Activated T-helper 1 cell treated with anti-CD3 and anti-CD28 coated beads, Interleukin-12 subunit alpha, Interleukin-12 subunit beta, Interleukin-2, Interleukin-4 antibody, amounts not matched to agents 30 ng/mL and 10 ng/mL and 1 ng/mL, durations not matched to agents 14 hours and 24 hours and 36 hours (primary cell): ENCODE data around the gene JPT1. TPM values are rescaled to one million over a fixed set of nuclear protein-coding genes. Genes with fewer than 3 reads are reported as not detected.

Source experiments
- DNase-seq: peaks from one replicate; pipeline ENCODE4 v3.0.0; 2021; ENCODE audit warnings: low spot score
- H3K27ac Mint-ChIP-seq: one replicate; pipeline ENCODE4 v1.8.0; 2021; ENCODE audit warnings: mild to moderate bottlenecking, mixed read lengths
- H3K27me3 Mint-ChIP-seq: one replicate; pipeline ENCODE4 v1.8.0; 2022; ENCODE audit warnings: mild to moderate bottlenecking, moderate library complexity, mixed read lengths; ENCODE audit not compliant: insufficient read depth
- H3K36me3 Mint-ChIP-seq: one replicate; pipeline ENCODE4 v1.8.0; 2021; ENCODE audit warnings: low read depth, mixed read lengths
- H3K4me1 Mint-ChIP-seq: one replicate; pipeline ENCODE4 v1.8.0; 2021; ENCODE audit warnings: low read depth, mixed read lengths
- H3K4me3 Mint-ChIP-seq: one replicate; pipeline ENCODE4 v1.8.0; 2021; ENCODE audit warnings: mild to moderate bottlenecking, moderate library complexity, mixed read lengths
- H3K9me3 Mint-ChIP-seq: one replicate; pipeline ENCODE4 v1.8.0; 2021; ENCODE audit warnings: mixed read lengths
- intact Hi-C: fragments of 100-400 bp; cut with micrococcal nuclease; formaldehyde crosslinking; loops from one replicate; pipeline ENCODE4 v1.15.1; 2024
- total RNA-seq: library from RNA; stranded (reverse); gene quantifications from 2 replicates; pipeline ENCODE4 v1.2.3, GENCODE V29; 2022

JPT1 gene
- total RNA-seq, 1 donor from 2014 or later = 299 TPM

DNA sequence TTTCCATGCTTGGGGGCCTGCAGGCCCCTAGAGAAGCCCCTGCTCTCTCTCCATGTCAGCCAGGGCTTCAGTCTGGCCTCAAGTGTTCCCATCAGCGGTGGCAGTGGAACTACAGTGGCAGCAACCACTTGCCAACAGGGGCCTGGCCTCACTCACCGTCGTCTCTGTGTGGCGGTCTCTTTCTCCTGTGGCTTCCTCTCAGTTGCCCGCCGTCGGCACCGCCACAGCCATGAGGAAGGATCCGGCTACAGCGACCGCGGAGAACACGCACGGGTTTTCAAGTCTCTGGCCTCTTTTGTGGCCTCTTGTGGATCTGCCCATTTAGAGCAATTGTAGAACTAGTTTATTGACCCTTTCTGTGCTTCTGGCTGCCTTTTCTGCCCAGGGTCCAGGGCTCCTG lies 36.0 kb downstream of the JPT1 start:
- H3K27ac Mint-ChIP-seq = peak overlapping the region; percentile 40
- H3K9me3 Mint-ChIP-seq = no peaks in the 10 kb centered on the region

DNA sequence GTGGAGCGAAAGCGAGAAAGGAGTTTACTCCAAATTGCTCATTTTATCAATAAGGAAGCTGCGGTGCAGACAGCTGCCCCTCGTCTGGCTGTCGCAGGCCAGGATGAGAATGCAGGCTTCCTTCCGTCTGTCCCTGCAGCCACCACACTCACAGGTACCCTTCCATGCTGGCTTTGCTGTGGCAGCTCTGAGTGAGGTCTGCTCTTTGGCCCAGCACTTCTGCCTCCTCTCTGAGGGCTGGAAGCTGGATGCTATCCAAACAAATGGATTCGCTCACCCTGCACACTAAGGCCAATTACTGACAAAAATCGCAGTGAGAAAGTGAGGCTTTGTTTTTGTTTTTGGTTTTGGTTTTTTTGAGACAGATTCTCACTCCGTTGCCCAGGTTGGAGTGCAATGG lies 37.6 kb downstream of the JPT1 start:
- H3K27ac Mint-ChIP-seq = no peak overlapping the region
- no peak overlapping the region for H3K4me3 Mint-ChIP-seq
- H3K36me3 Mint-ChIP-seq = peaks cover 31% of the 10 kb centered on the region
- DNase-seq = no peak
- peaks cover 34% of the 10 kb centered on the region for H3K4me1 Mint-ChIP-seq
- no peaks in the 10 kb centered on the region for H3K9me3 Mint-ChIP-seq
- no peaks in the 10 kb centered on the region for H3K27me3 Mint-ChIP-seq
- intact Hi-C loops = no loop called here

More for the DNA sequence above, 36.0 kb downstream of the JPT1 start:
- Mint-ChIP-seq H3K4me3 (no peak overlapping the region), H3K4me1 (peaks cover 28% of the 10 kb centered on the region), H3K27me3 (no peaks in the 10 kb centered on the region), H3K36me3 (peaks cover 26% of the 10 kb centered on the region)
- no peak for DNase-seq
- intact Hi-C loops = no loop called here

DNA sequence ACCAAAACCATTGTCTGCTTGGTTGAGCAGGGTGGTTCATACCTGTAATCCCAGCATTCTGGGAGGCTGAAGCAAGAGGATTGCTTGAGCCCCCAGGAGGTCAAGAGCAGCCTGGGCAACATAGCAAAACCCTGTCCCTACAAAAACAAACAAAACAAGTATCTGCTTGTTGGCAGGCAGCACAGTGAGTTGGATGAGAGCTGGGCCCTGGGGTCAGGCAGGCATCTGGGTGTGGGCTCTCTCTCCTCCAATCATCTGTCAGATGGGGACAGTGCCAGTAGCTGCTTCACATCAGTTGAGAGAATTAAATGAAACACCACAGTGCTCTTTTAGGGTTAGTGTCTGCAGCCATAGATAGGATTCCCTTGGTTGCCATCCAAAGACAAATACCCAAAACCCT lies 38.8 kb downstream of the JPT1 start:
- intact Hi-C loops = loop anchor here (2.0 kb wide), 1 partner anchor 297 kb away; no protein-coding TSS in a partner anchor
- peaks cover 34% of the 10 kb centered on the region for H3K4me1 Mint-ChIP-seq
- DNase-seq = no peak
- H3K27ac Mint-ChIP-seq = no peak overlapping the region
- peaks cover 27% of the 10 kb centered on the region for H3K36me3 Mint-ChIP-seq
- H3K4me3 Mint-ChIP-seq = no peak overlapping the region
- no peaks in the 10 kb centered on the region for H3K9me3 Mint-ChIP-seq
- H3K27me3 Mint-ChIP-seq = no peaks in the 10 kb centered on the region

DNA sequence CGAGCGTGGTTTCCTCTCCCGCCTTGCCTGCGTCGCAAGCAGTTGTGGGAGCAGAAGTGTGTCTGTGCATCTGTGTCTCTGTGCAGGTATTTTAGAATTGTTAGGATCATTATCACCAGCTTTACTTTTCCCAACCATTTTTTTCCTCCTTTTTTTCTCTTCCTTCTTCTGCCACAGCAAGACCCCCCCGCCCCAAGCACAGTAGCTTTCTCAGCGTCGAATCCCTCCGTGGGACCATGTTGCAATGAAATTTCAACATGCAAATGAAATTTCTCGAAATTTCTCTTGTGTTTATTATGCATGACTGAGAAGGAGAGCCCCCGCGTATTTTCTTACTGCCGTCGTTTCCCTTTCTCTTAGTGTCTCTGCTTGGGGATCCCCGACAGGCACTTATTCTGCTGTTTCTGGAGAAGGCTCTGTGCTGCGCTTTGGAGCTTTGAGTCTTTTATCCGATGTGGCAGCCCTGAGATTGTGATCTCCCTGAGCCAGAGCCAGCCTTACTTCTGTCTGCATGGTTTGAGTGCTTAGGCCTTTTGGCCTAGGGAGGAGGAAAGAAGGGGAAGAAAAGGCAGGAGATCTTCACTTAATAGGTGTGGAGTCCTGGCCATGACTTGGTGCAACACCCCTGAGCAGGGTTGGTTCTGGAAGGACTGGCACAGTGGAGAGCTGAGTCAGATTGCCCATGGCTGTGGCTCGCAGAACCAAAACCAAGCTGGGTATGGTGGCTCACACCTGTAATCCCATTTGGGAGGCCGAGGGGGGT lies 39.6 kb downstream of the JPT1 start:
- Mint-ChIP-seq H3K4me1 (peaks cover 38% of the 10 kb centered on the region), H3K4me3 (peak overlapping the region; percentile 78), H3K27me3 (no peaks in the 10 kb centered on the region), H3K27ac (peak overlapping the region; percentile 88), H3K36me3 (peaks cover 26% of the 10 kb centered on the region), H3K9me3 (no peaks in the 10 kb centered on the region)
- intact Hi-C loops = loop anchor here (1.0 to 5.0 kb wide), 8 partner anchors 17 to 298 kb away; partner anchors contain the start of genes GGA3, JPT1, MRPS7 and NT5C
- no peak for DNase-seq

DNA sequence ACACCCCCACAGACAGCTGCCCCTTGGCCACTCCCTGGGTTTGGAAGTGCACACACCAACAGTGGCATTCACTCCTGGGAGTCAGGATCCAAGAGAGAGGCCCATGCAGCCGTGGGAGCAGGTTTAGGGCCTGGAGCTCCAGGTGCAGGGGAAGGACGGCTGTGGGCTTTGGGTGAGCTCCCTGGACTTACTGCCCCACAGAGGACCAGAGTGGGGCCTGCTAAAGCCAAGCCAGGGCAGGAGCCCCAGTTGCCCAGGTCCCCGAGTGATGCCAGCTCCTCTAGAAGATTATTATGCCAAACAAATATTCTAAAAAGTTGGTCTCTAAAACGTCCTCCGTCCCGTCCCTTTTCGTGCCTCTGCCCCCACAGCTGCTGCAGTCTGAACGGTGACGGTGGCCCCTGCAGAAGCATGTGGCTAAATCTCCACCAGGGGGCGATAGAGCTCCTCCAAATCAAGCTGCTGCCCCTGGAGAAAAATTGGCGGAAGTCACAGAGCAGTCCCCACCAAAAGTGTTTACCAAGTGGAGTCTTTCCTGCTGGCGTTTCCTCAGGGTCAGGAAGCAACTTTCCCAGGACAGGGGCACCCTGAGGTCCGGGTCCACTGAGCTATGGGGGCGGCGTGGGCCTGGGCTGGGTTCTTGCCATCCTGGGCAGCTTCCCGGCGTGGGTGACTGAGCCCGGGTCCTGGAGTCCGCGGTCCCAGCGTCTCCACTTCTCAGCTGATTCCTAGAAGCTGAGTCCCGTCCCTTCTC lies 40.3 kb downstream of the JPT1 start:
- Mint-ChIP-seq H3K9me3 (no peaks in the 10 kb centered on the region), H3K27ac (peak overlapping the region; percentile 88), H3K4me1 (peaks cover 39% of the 10 kb centered on the region), H3K27me3 (no peaks in the 10 kb centered on the region), H3K4me3 (peak overlapping the region; percentile 78), H3K36me3 (peaks cover 26% of the 10 kb centered on the region)
- peak; percentile 81 for DNase-seq
- intact Hi-C loops = loop anchor here (1.0 to 5.0 kb wide), 8 partner anchors 17 to 299 kb away; partner anchors contain the start of genes GGA3, JPT1, MRPS7 and NT5C

DNA sequence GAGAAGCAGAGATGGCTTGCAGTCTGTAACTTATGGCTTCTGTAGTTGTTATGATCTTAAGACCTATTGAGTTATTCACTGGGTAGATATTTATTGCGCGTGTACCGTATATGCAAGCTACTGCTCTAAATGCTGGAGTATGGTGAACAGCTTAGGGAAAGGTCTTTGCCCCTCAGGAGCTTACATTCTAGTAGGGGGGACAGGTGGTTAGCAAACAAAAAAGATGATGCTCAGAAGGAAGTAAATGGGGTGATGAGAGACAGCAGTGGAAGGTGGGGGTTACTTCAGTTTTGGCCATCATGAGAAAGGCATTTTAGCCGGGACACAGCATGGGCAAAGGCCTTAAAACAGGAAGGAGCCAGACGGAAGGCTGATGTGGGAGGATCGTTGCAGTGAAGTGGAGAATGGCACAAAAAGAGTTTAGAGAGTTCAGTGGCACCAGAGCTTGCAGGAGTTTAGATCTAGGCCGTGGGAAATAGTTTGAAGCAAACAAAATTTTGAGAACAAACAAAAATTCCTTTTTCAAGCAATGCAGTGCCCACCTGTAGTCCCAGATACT lies 42.5 kb downstream of the JPT1 start:
- Mint-ChIP-seq H3K4me1 (peaks cover 41% of the 10 kb centered on the region), H3K27me3 (no peaks in the 10 kb centered on the region), H3K27ac (no peak overlapping the region), H3K4me3 (peak overlapping the region; percentile 45), H3K9me3 (no peaks in the 10 kb centered on the region), H3K36me3 (peaks cover 16% of the 10 kb centered on the region)
- intact Hi-C loops = loop anchor here (5.0 kb wide), 1 partner anchor 150 kb away; the partner anchor contains the start of genes GGA3 and MRPS7
- DNase-seq = no peak

DNA sequence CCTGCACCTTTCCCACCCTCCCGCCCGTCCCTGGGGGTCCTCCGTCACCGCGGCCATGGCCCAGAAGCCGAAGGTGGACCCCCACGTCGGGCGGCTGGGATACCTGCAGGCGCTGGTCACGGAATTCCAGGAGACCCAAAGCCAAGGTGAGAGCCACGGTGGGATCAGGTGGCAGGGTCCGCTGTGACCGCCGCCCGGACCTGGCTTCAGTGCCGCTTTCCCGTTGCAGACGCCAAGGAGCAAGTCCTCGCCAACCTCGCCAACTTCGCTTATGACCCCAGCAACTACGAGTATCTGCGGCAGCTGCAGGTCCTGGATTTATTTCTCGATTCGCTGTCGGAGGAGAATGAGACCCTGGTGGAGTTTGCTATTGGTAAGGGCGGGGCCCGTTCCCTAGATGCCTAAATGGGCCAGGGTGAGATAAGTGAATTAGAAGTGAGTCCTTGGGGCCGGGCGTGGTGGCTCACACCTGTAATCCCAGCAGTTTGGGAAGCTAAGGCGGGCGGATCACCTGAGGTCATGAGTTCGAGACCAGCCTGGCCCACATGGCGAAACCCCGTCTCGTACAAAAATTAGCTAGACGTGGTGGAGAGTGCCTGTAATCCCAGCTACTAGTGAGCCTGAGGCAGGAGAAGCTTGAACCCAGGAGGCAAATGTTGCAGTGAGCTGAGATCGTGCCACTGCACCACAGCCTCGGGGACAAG lies 43.9 kb downstream of the JPT1 start:
- peak overlapping the region; percentile 93 for H3K4me3 Mint-ChIP-seq
- H3K27ac Mint-ChIP-seq = peak overlapping the region; percentile 79
- intact Hi-C loops = loop anchor here (5.0 kb wide), 1 partner anchor 152 kb away; the partner anchor contains the start of genes GGA3 and MRPS7
- H3K27me3 Mint-ChIP-seq = no peaks in the 10 kb centered on the region
- no peaks in the 10 kb centered on the region for H3K9me3 Mint-ChIP-seq
- peaks cover 16% of the 10 kb centered on the region for H3K36me3 Mint-ChIP-seq
- DNase-seq = no peak
- peaks cover 41% of the 10 kb centered on the region for H3K4me1 Mint-ChIP-seq

DNA sequence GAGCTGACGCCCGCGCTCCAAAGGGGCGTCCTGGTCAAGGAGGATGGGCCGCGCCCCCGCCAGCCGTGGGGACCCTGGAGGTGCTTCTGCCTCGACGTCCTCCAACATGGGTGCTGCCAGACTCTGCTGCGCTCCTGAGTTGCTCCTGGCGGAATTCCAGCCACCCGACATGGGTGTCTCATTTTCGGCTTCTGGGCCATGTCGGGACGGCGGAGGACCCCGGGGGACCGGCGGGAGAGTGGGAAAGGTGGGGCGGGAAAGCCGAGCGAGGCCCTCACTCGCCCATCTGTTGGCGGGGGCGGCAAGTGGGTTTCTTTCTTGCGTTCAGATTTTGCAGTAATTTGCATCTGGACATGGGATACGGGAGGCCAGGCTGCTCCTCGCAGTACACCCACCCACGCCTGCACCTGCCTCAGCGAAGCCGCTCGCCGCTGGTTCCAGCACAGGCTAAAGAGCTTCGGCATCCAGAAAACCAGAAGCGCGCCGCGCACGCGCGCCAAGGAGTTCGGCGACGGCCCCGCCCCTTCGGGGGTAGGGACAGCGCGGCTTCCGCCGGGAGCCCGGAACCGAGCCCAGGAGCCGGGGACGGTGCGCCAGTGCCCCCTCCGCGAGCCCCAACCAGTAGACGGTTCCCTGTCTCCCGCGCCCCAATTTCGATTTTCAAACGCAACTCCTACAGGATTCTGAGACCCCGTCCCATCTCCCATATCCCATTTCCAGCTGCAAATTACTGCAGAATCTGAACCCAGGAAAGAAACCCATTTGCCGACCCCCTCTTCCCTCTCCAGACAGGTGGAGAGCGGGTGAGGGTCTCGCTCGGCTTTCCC lies 44.7 kb downstream of the JPT1 start, which contains the start of gene ARMC7:
ARMC7 (plus strand) TSS at position 563 of the 827 bp plus-strand sequence. CDS start 320 bp downstream, outside the sequence.
- no peaks in the 10 kb centered on the region for H3K9me3 Mint-ChIP-seq
- H3K36me3 Mint-ChIP-seq = peaks cover 12% of the 10 kb centered on the region
- peak within 1 kb of the TSS; percentile 84 for H3K27ac Mint-ChIP-seq
- intact Hi-C loops = loop anchor here (1.0 to 5.0 kb wide), 9 partner anchors 22 to 153 kb away; partner anchors contain the start of genes ATP5PD, CDR2L, GGA3 and JPT1
- H3K4me3 Mint-ChIP-seq = peak within 1 kb of the TSS; percentile 93
- DNase-seq = peak; percentile 93
- no peaks in the 10 kb centered on the region for H3K27me3 Mint-ChIP-seq
- H3K4me1 Mint-ChIP-seq = peaks cover 36% of the 10 kb centered on the region

DNA sequence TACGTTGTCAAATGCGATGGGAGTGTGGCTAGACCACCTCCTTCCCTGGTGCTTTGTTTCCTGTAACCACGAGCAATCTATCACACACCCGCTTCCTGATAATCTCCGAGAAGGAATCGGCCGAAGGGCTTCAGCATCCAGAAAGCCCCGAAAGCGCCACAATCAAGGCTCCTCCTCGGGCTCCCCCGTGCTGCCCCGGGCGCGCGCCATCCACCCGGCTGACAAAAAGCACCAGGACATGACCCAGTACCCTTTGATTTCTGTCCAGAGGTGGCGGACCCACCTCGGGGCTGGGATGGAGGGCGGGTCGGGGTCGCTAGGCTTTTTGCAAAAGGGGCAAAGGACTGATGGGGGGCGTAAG lies 45.3 kb downstream of the JPT1 start:
- intact Hi-C loops = loop anchor here (1.0 to 5.0 kb wide), 8 partner anchors 22 to 147 kb away; partner anchors contain the start of genes ATP5PD, CDR2L, JPT1 and NUP85
- peak overlapping the region; percentile 90 for H3K4me3 Mint-ChIP-seq
- peaks cover 30% of the 10 kb centered on the region for H3K4me1 Mint-ChIP-seq
- H3K27me3 Mint-ChIP-seq = no peaks in the 10 kb centered on the region
- DNase-seq = no peak
- H3K9me3 Mint-ChIP-seq = no peaks in the 10 kb centered on the region
- peaks cover 8% of the 10 kb centered on the region for H3K36me3 Mint-ChIP-seq
- peak overlapping the region; percentile 34 for H3K27ac Mint-ChIP-seq

DNA sequence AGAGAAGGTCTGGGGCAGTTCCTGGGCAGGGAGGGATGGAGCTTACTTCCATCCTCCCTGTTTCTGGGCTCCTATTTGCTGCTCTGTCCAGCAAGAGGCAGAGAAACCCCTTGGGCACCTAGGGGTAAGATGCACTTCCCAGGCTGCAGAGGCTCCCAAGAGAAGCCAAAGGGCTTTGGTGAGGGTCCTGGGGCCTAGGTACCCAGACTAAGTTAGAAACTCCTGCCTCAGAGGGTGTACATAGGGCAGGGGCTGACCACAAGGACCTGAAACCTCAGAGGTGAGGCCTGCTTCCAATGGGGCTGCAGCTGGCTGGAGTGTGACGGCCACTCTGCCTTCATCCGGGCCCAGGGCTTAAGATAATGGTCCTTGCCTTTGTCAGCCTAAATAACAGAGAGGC lies 46.1 kb downstream of the JPT1 start:
- Mint-ChIP-seq H3K27me3 (no peaks in the 10 kb centered on the region), H3K36me3 (peaks cover 7% of the 10 kb centered on the region), H3K27ac (no peak overlapping the region), H3K4me3 (peak overlapping the region; percentile 90), H3K9me3 (no peaks in the 10 kb centered on the region), H3K4me1 (peaks cover 24% of the 10 kb centered on the region)
- DNase-seq = no peak
- intact Hi-C loops = loop anchor here (2.0 to 5.0 kb wide), 3 partner anchors 31 to 146 kb away; no protein-coding TSS in a partner anchor
